C4-2B (cell line): ENCODE measurements around the gene ITPKA.

Source experiments
- CTCF ChIP-seq: fragments of 450-650 bp; conservative IDR thresholded peaks from 2 replicates; pipeline ENCODE4 v1.5.1; 2017; ENCODE audit warnings: mild to moderate bottlenecking
- ZFX ChIP-seq: fragments of 450-650 bp; IDR thresholded peaks from 2 replicates; pipeline ENCODE4 v1.6.1; 2017

GRCh38 chr15:41505776-41506175 lies 12.1 kb downstream of the ITPKA start:
- no peak for TF ChIP-seq CTCF
- no peak for TF ChIP-seq ZFX
